CD14-positive monocyte (primary cell): ENCODE data around the gene TCTN1. TPM values are rescaled to one million over a fixed set of nuclear protein-coding genes. Genes with fewer than 3 reads are reported as not detected.
"Not testable (repeated sequence)": the region's sequence is repeated elsewhere in the genome, so short reads cannot be mapped to it uniquely, and the experiment has no call there.

Experiments
- DNase-seq, 3 donors: peaks; one replicate each; pipeline ENCODE4 v3.0.0-alpha.2; 2011 to 2022
- H2AFZ ChIP-seq: 2 replicates; pipeline ENCODE4 v1.6.0; 2012; ENCODE audit warnings: mild to moderate bottlenecking, low read depth, low read length, inconsistent platforms; ENCODE audit not compliant: insufficient read depth, poor library complexity, severe bottlenecking
- H3K27ac ChIP-seq, 2 donors: 1 replicate in 1 of 2; 2 replicates in 1 of 2; pipeline ENCODE4 v1.5.1; 2012 to 2013; ENCODE audit warnings: low read length in 2 of 2, control low read depth in 1 of 2, inconsistent platforms in 1 of 2, low read depth in 1 of 2, mild to moderate bottlenecking in 1 of 2
- H3K27me3 ChIP-seq, 2 donors: one replicate each; pipeline versions ENCODE4 v1.6.0 to v1.6.1; 2011 to 2013; ENCODE audit warnings: low read length in 2 of 2; ENCODE audit not compliant: control insufficient read depth in 2 of 2, insufficient read depth in 2 of 2
- H3K36me3 ChIP-seq, 2 donors: replicated peaks in 1 of 2; 1 replicate in 1 of 2; 2 replicates in 1 of 2; pipeline versions ENCODE4 v1.5.1 to v1.6.1; 2012 to 2013; ENCODE audit warnings: low read length in 2 of 2, control low read depth in 1 of 2, inconsistent platforms in 1 of 2, mild to moderate bottlenecking in 1 of 2; ENCODE audit not compliant: insufficient read depth in 2 of 2, control insufficient read depth in 1 of 2
- H3K4me1 ChIP-seq, 2 donors: 1 replicate in 1 of 2; 2 replicates in 1 of 2; pipeline versions ENCODE4 v1.5.1 to v1.6.1; 2012 to 2013; ENCODE audit warnings: low read length in 2 of 2, control low read depth in 1 of 2, inconsistent platforms in 1 of 2, mild to moderate bottlenecking in 1 of 2, moderate library complexity in 1 of 2; ENCODE audit not compliant: insufficient read depth in 2 of 2, control insufficient read depth in 1 of 2
- H3K4me2 ChIP-seq: replicated peaks from 2 replicates; pipeline ENCODE3; 2012; ENCODE audit warnings: low read length, moderate library complexity, mild to moderate bottlenecking; ENCODE audit not compliant: poor library complexity, severe bottlenecking; ENCODE audit errors: extremely low read depth
- H3K4me3 ChIP-seq, 3 experiments: fragments of 200-600 bp in 1 of 3; sonication (generic) in 1 of 3; replicated peaks in 1 of 3; 1 replicate in 2 of 3; 2 replicates in 1 of 3; pipeline ENCODE4 v1.5.1; 2011 to 2013; ENCODE audit warnings: low read length in 3 of 3, mild to moderate bottlenecking in 3 of 3, control low read depth in 2 of 3, low read depth in 2 of 3, inconsistent platforms in 1 of 3, moderate library complexity in 1 of 3
- H3K79me2 ChIP-seq: 2 replicates; pipeline ENCODE4 v1.6.0; 2012; ENCODE audit warnings: mild to moderate bottlenecking, control low read depth, inconsistent platforms, low read length, moderate library complexity; ENCODE audit not compliant: insufficient read depth
- H3K9ac ChIP-seq: 2 replicates; pipeline ENCODE4 v1.6.0; 2017; ENCODE audit warnings: low read length, mild to moderate bottlenecking; ENCODE audit not compliant: insufficient read depth, poor library complexity, severe bottlenecking
- H3K9me3 ChIP-seq, 2 donors: replicated peaks in 1 of 2; 1 replicate in 1 of 2; 2 replicates in 1 of 2; pipeline versions ENCODE4 v1.5.1 to v1.6.1; 2012 to 2013; ENCODE audit warnings: low read length in 2 of 2, control low read depth in 1 of 2; ENCODE audit not compliant: control insufficient read depth in 1 of 2, insufficient read depth in 1 of 2
- H4K20me1 ChIP-seq: 2 replicates; pipeline ENCODE4 v1.6.0; 2012; ENCODE audit warnings: mild to moderate bottlenecking, low read length, control low read depth, moderate library complexity; ENCODE audit not compliant: insufficient read depth
- H3K27ac Mint-ChIP-seq, 7 donors: one replicate each; pipeline ENCODE4 v1.8.0; 2020; ENCODE audit warnings: mild to moderate bottlenecking in 7 of 7, mixed read lengths in 7 of 7, moderate library complexity in 6 of 7, inconsistent platforms in 2 of 7
- H3K27me3 Mint-ChIP-seq, 3 donors: one replicate each; pipeline ENCODE4 v1.8.0; 2021 to 2022; ENCODE audit warnings: low read depth in 3 of 3, mild to moderate bottlenecking in 3 of 3, mixed read lengths in 3 of 3, moderate library complexity in 3 of 3, inconsistent platforms in 1 of 3
- H3K36me3 Mint-ChIP-seq, 2 donors: one replicate each; pipeline ENCODE4 v1.8.0; 2020; ENCODE audit warnings: mixed read lengths in 2 of 2, inconsistent platforms in 1 of 2, mild to moderate bottlenecking in 1 of 2
- H3K4me1 Mint-ChIP-seq: one replicate; pipeline ENCODE4 v1.8.0; 2020; ENCODE audit warnings: mild to moderate bottlenecking, mixed read lengths
- H3K4me3 Mint-ChIP-seq, 2 donors: one replicate each; pipeline ENCODE4 v1.8.0; 2020; ENCODE audit warnings: mild to moderate bottlenecking in 2 of 2, mixed read lengths in 2 of 2, moderate library complexity in 1 of 2
- H3K9me3 Mint-ChIP-seq, 7 donors: one replicate each; pipeline ENCODE4 v1.8.0; 2020 to 2022; ENCODE audit warnings: mixed read lengths in 7 of 7, mild to moderate bottlenecking in 6 of 7, moderate library complexity in 6 of 7, inconsistent platforms in 2 of 7
- WGBS: methylation state at CpG from one replicate; pipeline ENCODE4 v1.1.5; 2013; ENCODE audit warnings: missing lambda C conversion rate; ENCODE audit not compliant: insufficient coverage; 5-methylcytosine and 5-hydroxymethylcytosine counted together
- intact Hi-C, 2 donors: fragments of 100-400 bp; cut with micrococcal nuclease; formaldehyde crosslinking; loops; one replicate each; pipeline versions ENCODE4 v1.15.0 to v1.15.1; 2023
- polyA plus RNA-seq, 3 donors: library from polyadenylated mRNA; depleted of rRNA in 1 of 3; unstranded in 2 of 3; stranded (reverse) in 1 of 3; fragments of 300-500 nt in 2 of 3; fragments of >200 nt in 1 of 3; fragmentation: Illumina TruSeq in 2 of 3; gene quantifications; 1 replicate in 2 of 3; 2 replicates in 1 of 3; pipeline ENCODE4 v1.2.3, GENCODE V29; 2012 to 2021
- TF ChIP-seq, protein P1 (sequence below): fragments of 200-600 bp; IDR thresholded peaks from one replicate; pipeline ENCODE4 v1.8.0; 2022; ENCODE audit warnings: antibody characterized with exemption, mild to moderate bottlenecking

TCTN1 gene
- polyA plus RNA-seq, 3 donors: 4.0 to 6.1 (median 4.5) TPM

DNA sequence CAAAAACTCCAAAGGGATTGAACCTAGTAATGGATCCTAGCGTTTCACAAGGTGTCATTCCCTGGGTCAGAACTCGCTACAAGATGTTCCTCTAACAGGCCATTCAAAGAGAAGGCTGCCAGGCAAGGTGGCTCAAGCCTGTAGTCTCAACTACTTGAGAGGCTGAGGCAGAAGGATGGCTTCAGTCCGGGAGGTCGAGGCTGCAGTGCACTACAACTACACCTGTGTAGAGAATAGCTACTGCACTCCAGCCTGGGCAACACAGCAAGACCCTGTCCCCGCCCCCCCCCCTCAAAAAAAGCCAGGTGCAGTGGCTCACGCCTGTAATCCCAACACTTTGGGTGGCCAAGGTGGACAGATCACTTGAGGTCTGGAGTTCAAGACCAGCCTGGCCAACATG, 45.2 kb upstream of the TCTN1 start:
- no peaks in the 10 kb centered on the region for H3K27me3 ChIP-seq
- H3K9me3 ChIP-seq: peaks cover 12 to 15% of the 10 kb centered on the region in 2 donors
- H3K36me3 ChIP-seq: peaks cover 0 to 13% of the 10 kb centered on the region in 2 donors
- H3K27ac ChIP-seq: no peak overlapping the region
- Mint-ChIP-seq H3K4me1 (peaks cover 33% of the 10 kb centered on the region), H3K36me3 (peaks cover 4 to 6% of the 10 kb centered on the region in 2 donors), H3K9me3 (peaks cover 9 to 26% (median 18%) of the 10 kb centered on the region in 7 donors), H3K27ac (peak overlapping the region in 1 of 7 donors; percentile 32), H3K27me3 (no peaks in the 10 kb centered on the region), H3K4me3 (no peak overlapping the region)
- intact Hi-C loops: no loop called here
- no peak overlapping the region for H3K9ac ChIP-seq
- H4K20me1 ChIP-seq: peaks cover 84% of the 10 kb centered on the region
- peaks cover 89% of the 10 kb centered on the region for H3K79me2 ChIP-seq
- TF ChIP-seq, protein P1, sequence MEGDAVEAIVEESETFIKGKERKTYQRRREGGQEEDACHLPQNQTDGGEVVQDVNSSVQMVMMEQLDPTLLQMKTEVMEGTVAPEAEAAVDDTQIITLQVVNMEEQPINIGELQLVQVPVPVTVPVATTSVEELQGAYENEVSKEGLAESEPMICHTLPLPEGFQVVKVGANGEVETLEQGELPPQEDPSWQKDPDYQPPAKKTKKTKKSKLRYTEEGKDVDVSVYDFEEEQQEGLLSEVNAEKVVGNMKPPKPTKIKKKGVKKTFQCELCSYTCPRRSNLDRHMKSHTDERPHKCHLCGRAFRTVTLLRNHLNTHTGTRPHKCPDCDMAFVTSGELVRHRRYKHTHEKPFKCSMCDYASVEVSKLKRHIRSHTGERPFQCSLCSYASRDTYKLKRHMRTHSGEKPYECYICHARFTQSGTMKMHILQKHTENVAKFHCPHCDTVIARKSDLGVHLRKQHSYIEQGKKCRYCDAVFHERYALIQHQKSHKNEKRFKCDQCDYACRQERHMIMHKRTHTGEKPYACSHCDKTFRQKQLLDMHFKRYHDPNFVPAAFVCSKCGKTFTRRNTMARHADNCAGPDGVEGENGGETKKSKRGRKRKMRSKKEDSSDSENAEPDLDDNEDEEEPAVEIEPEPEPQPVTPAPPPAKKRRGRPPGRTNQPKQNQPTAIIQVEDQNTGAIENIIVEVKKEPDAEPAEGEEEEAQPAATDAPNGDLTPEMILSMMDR: no peak
- peaks cover 12 to 14% of the 10 kb centered on the region in 2 donors for H3K4me1 ChIP-seq
- H2AFZ ChIP-seq: no peak overlapping the region
- no peak overlapping the region for H3K4me2 ChIP-seq
- DNase-seq: no peak
- 96% methylated on average over 4 of the region's 6 CpGs for WGBS
- no peak overlapping the region for H3K4me3 ChIP-seq

DNA sequence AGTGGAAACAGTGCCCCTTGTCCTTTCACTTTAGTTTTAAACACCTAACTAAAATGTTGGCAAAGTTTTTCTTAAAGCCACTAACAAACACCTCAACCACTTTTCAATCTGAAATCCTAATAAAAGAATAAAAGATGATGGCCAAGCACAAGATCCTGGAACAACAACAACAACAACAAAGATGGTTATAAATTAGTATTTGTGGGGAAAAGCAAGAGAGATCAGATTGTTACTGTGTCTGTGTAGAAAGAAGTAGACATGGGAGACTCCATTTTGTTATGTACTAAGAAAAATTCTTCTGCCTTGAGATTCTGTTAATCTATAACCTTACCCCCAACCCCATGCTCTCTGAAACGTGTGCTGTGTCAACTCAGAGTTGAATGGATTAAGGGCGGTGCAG, 44.1 kb upstream of the TCTN1 start:
- H3K36me3 Mint-ChIP-seq, H3K4me3 Mint-ChIP-seq, H3K27ac Mint-ChIP-seq, H3K9ac ChIP-seq, H3K27ac ChIP-seq, H3K4me3 ChIP-seq, H3K27me3 ChIP-seq, DNase-seq, H3K4me2 ChIP-seq, H3K27me3 Mint-ChIP-seq, H2AFZ ChIP-seq, intact Hi-C loops: not testable (repeated sequence)
- H3K4me1 Mint-ChIP-seq: peaks cover 32% of the 10 kb centered on the region
- Histone ChIP-seq H3K79me2 (peaks cover 89% of the 10 kb centered on the region), H3K9me3 (peaks cover 12 to 15% of the 10 kb centered on the region in 2 donors), H4K20me1 (peaks cover 85% of the 10 kb centered on the region), H3K4me1 (peaks cover 9 to 13% of the 10 kb centered on the region in 2 donors), H3K36me3 (peaks cover 0 to 13% of the 10 kb centered on the region in 2 donors)
- WGBS: no CpG with 5 or more reads among the region's 2 CpGs
- H3K9me3 Mint-ChIP-seq: peaks cover 9 to 26% (median 18%) of the 10 kb centered on the region in 7 donors

DNA sequence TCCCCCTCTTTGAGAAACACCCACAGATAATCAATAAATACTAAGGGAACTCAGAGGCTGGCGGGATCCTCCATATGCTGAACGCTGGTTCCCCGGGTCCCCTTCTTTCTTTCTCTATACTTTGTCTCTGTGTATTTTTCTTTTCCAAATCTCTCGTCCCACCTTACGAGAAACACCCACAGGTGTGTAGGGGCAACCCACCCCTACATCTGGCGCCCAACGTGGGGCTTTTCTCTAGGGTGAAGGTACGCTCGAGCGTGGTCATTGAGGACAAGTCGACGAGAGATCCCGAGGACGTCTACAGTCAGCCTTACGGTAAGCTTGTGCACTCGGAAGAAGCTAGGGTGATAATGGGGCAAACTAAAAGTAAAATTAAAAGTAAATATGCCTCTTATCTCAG, 43.1 kb upstream of the TCTN1 start:
- H3K4me1 ChIP-seq: peaks cover 13 to 18% of the 10 kb centered on the region in 2 donors
- H3K27me3 ChIP-seq, H3K4me2 ChIP-seq, H3K4me3 ChIP-seq, DNase-seq, intact Hi-C loops, H3K36me3 Mint-ChIP-seq, H3K27me3 Mint-ChIP-seq, H3K4me3 Mint-ChIP-seq, H3K9ac ChIP-seq, H3K27ac Mint-ChIP-seq, H2AFZ ChIP-seq, H3K27ac ChIP-seq: not testable (repeated sequence)
- peaks cover 36% of the 10 kb centered on the region for H3K4me1 Mint-ChIP-seq
- H3K79me2 ChIP-seq: peaks cover 89% of the 10 kb centered on the region
- peaks cover 9 to 26% (median 18%) of the 10 kb centered on the region in 7 donors for H3K9me3 Mint-ChIP-seq
- peaks cover 12 to 15% of the 10 kb centered on the region in 2 donors for H3K9me3 ChIP-seq
- H3K36me3 ChIP-seq: peaks cover 0 to 13% of the 10 kb centered on the region in 2 donors
- H4K20me1 ChIP-seq: peaks cover 85% of the 10 kb centered on the region
- no CpG with 5 or more reads among the region's 16 CpGs for WGBS
